WTC11 (cell line): ENCODE results near the gene FAM227B. TPM values are rescaled to one million over a fixed set of nuclear protein-coding genes. Genes with fewer than 3 reads are reported as not detected.

ENCODE experiments used
- ATAC-seq: fragments of 200-7000 bp; cut with Tn5 transposase; 2 replicates; pipeline ENCODE4 v1.10.0; 2021; ENCODE audit warnings: mild to moderate bottlenecking, moderate library complexity
- CTCF ChIA-PET: fragments of 300-600 bp; sonication (Branson Sonifier 250); formaldehyde crosslinking; loops from one replicate; lab custom pipeline; 2021; ENCODE audit warnings: antibody characterized with exemption; lab: Charles Lee
- POLR2A ChIA-PET: fragments of 350-600 bp; sonication (Branson Sonifier 250); formaldehyde crosslinking; loops from one replicate; lab custom pipeline; 2021; ENCODE audit warnings: antibody characterized with exemption; lab: Charles Lee
- DNase-seq: peaks from one replicate; pipeline ENCODE4 v3.0.0; 2021; ENCODE audit warnings: low spot score
- H3K27ac Mint-ChIP-seq: 2 replicates; pipeline ENCODE4 v1.8.0; 2021; ENCODE audit warnings: mixed read lengths
- H3K27me3 Mint-ChIP-seq: 2 replicates; pipeline ENCODE4 v1.8.0; 2021; ENCODE audit warnings: low read depth, mild to moderate bottlenecking, moderate library complexity, mixed read lengths
- H3K36me3 Mint-ChIP-seq: 2 replicates; pipeline ENCODE4 v1.8.0; 2021; ENCODE audit warnings: mixed read lengths
- H3K4me1 Mint-ChIP-seq: 2 replicates; pipeline ENCODE4 v1.8.0; 2022; ENCODE audit warnings: mixed read lengths
- H3K4me3 Mint-ChIP-seq: 2 replicates; pipeline ENCODE4 v1.8.0; 2021; ENCODE audit warnings: mild to moderate bottlenecking, moderate library complexity, mixed read lengths
- H3K9me3 Mint-ChIP-seq: 2 replicates; pipeline ENCODE4 v1.8.0; 2021; ENCODE audit warnings: mixed read lengths
- ATF1 ChIP-seq: sonication (generic); formaldehyde crosslinking; IDR thresholded peaks from 2 replicates; pipeline ENCODE4 v1.8.1; 2023; ENCODE audit warnings: mild to moderate bottlenecking, moderate library complexity, missing genetic modification reagents
- CBFB ChIP-seq: sonication (generic); formaldehyde crosslinking; IDR thresholded peaks from 2 replicates; pipeline ENCODE4 v1.8.1; 2022; ENCODE audit warnings: mild to moderate bottlenecking, low read depth, missing genetic modification reagents
- ESRRA ChIP-seq: sonication (generic); formaldehyde crosslinking; IDR thresholded peaks from 2 replicates; pipeline ENCODE4 v1.8.1; 2022; ENCODE audit warnings: mild to moderate bottlenecking, missing genetic modification reagents, borderline replicate concordance
- FOXP1 ChIP-seq: sonication (generic); formaldehyde crosslinking; IDR thresholded peaks from 2 replicates; pipeline ENCODE4 v1.8.0; 2022; ENCODE audit warnings: missing genetic modification reagents, mild to moderate bottlenecking, moderate library complexity, borderline replicate concordance
- GRHL2 ChIP-seq: fragments of 250-450 bp; sonication (Bioruptor Pico); IDR thresholded peaks from 2 replicates; pipeline ENCODE4 v1.8.0; 2022; ENCODE audit warnings: mild to moderate bottlenecking, moderate library complexity; ENCODE audit not compliant: insufficient replicate concordance, severe bottlenecking
- HMGA2 ChIP-seq: fragments of 250-450 bp; sonication (Bioruptor Pico); IDR thresholded peaks from 2 replicates; pipeline ENCODE4 v1.4.0; 2021; ENCODE audit warnings: mild to moderate bottlenecking, moderate library complexity
- JAZF1 ChIP-seq: fragments of 250-450 bp; sonication (Bioruptor Pico); IDR thresholded peaks from 2 replicates; pipeline ENCODE4 v1.9.0; 2021; ENCODE audit warnings: moderate library complexity, mild to moderate bottlenecking, inconsistent platforms
- NFATC4 ChIP-seq: fragments of 250-450 bp; sonication (Bioruptor Pico); IDR thresholded peaks from 2 replicates; pipeline ENCODE4 v1.9.0; 2021; ENCODE audit warnings: mild to moderate bottlenecking
- NFYB ChIP-seq: sonication (generic); formaldehyde crosslinking; conservative IDR thresholded peaks from 2 replicates; pipeline ENCODE4 v1.8.0; 2022; ENCODE audit warnings: low read depth, missing genetic modification reagents
- NR3C1 ChIP-seq: sonication (generic); formaldehyde crosslinking; conservative IDR thresholded peaks from 2 replicates; pipeline ENCODE4 v1.8.1; 2023; ENCODE audit warnings: low read depth, mild to moderate bottlenecking, missing genetic modification reagents
- OVOL2 ChIP-seq: fragments of 250-450 bp; sonication (Bioruptor Pico); IDR thresholded peaks from 2 replicates; pipeline ENCODE4 v1.9.0; 2021; ENCODE audit warnings: mild to moderate bottlenecking, borderline replicate concordance
- SP1 ChIP-seq: sonication (generic); formaldehyde crosslinking; conservative IDR thresholded peaks from 2 replicates; pipeline ENCODE4 v1.8.1; 2022; ENCODE audit warnings: missing genetic modification reagents
- STAT6 ChIP-seq: sonication (generic); formaldehyde crosslinking; conservative IDR thresholded peaks from 2 replicates; pipeline ENCODE4 v1.8.1; 2023; ENCODE audit warnings: mild to moderate bottlenecking, low read depth, missing genetic modification reagents, moderate library complexity
- USF2 ChIP-seq: sonication (generic); formaldehyde crosslinking; IDR thresholded peaks from 2 replicates; pipeline ENCODE4 v1.8.1; 2023; ENCODE audit warnings: mild to moderate bottlenecking, missing genetic modification reagents, moderate library complexity
- ZNF138 ChIP-seq: sonication (generic); formaldehyde crosslinking; conservative IDR thresholded peaks from 2 replicates; pipeline ENCODE4 v1.8.1; 2022; ENCODE audit warnings: mild to moderate bottlenecking, moderate library complexity, missing genetic modification reagents
- ZNF232 ChIP-seq: sonication (generic); formaldehyde crosslinking; IDR thresholded peaks from 2 replicates; pipeline ENCODE4 v1.8.0; 2022; ENCODE audit warnings: mild to moderate bottlenecking, missing genetic modification reagents
- ZNF396 ChIP-seq: fragments of 250-450 bp; sonication (Bioruptor Pico); IDR thresholded peaks from 2 replicates; pipeline ENCODE4 v1.8.0; 2021; ENCODE audit warnings: mild to moderate bottlenecking, moderate library complexity, borderline replicate concordance
- ZNF416 ChIP-seq: fragments of 250-450 bp; sonication (Bioruptor Pico); IDR thresholded peaks from 2 replicates; pipeline ENCODE4 v1.9.0; 2021; ENCODE audit warnings: mild to moderate bottlenecking, inconsistent platforms
- ZSCAN18 ChIP-seq: fragments of 250-450 bp; sonication (Bioruptor Pico); IDR thresholded peaks from 2 replicates; pipeline ENCODE4 v2.1.2; 2022; ENCODE audit warnings: mild to moderate bottlenecking, moderate library complexity
- total RNA-seq: library from RNA; stranded (reverse); gene quantifications from 3 replicates; pipeline ENCODE4 v1.2.3, GENCODE V29; 2021
- TF ChIP-seq, protein P1 (sequence below): fragments of 200-600 bp; IDR thresholded peaks from 2 replicates; pipeline ENCODE4 v1.8.0; 2022; ENCODE audit warnings: antibody characterized with exemption
- TF ChIP-seq, protein P2 (sequence below): fragments of 250-450 bp; sonication (Bioruptor Pico); IDR thresholded peaks from 2 replicates; pipeline ENCODE4 v1.9.0; 2021; ENCODE audit warnings: moderate library complexity, mild to moderate bottlenecking, inconsistent platforms, borderline replicate concordance
- TF ChIP-seq, protein P3 (sequence below): fragments of 250-450 bp; sonication (Bioruptor Pico); IDR thresholded peaks from 2 replicates; pipeline ENCODE4 v1.9.0; 2021; ENCODE audit warnings: mild to moderate bottlenecking
- TF ChIP-seq, protein P4 (sequence below): sonication (generic); formaldehyde crosslinking; IDR thresholded peaks from 2 replicates; pipeline ENCODE4 v1.8.1; 2022; ENCODE audit warnings: mild to moderate bottlenecking, moderate library complexity, missing genetic modification reagents

The FAM227B gene
- total RNA-seq, 1 experiment from 2014 or later: 6.8 TPM

DNA sequence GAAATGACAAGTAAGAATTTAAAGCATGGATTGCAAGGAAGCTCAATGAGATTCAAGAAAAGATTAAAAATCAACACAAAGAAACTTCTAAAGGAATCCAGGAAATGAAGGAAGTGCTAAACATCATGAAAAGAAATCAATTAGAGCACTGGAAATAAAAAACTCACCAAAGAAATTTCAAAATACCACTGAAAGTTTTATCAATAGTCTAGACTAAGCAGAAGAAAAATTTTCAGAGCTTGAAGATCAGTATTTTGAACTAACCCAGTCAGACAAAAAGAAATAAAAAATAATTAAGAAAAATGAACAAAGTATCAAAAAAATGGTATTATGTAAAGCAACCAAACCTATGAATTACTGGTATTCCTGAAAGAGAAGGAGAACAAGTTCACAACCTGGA, 60.6 kb downstream of the FAM227B start:
- H3K4me1 Mint-ChIP-seq: no peaks in the 10 kb centered on the region
- ChIA-PET POLR2A (no interaction called here), CTCF (no interaction called here)
- H3K9me3 Mint-ChIP-seq: peaks cover 87% of the 10 kb centered on the region
- DNase-seq (no peak), ATAC-seq (no peak)
- no peaks in the 10 kb centered on the region for H3K27me3 Mint-ChIP-seq
- TF ChIP-seq USF2 (CRISPR knock-in tag) (no peak), SP1 (no peak), STAT6 (CRISPR knock-in tag) (no peak), ZNF416 (CRISPR knock-in tag) (no peak), ZNF138 (CRISPR knock-in tag) (no peak), OVOL2 (no peak), CBFB (CRISPR knock-in tag) (no peak), HMGA2 (CRISPR knock-in tag) (no peak), GRHL2 (CRISPR knock-in tag) (no peak), ESRRA (no peak), ZNF396 (CRISPR knock-in tag) (no peak), NR3C1 (CRISPR knock-in tag) (no peak), NFYB (CRISPR knock-in tag) (no peak)
- TF ChIP-seq, protein P1, sequence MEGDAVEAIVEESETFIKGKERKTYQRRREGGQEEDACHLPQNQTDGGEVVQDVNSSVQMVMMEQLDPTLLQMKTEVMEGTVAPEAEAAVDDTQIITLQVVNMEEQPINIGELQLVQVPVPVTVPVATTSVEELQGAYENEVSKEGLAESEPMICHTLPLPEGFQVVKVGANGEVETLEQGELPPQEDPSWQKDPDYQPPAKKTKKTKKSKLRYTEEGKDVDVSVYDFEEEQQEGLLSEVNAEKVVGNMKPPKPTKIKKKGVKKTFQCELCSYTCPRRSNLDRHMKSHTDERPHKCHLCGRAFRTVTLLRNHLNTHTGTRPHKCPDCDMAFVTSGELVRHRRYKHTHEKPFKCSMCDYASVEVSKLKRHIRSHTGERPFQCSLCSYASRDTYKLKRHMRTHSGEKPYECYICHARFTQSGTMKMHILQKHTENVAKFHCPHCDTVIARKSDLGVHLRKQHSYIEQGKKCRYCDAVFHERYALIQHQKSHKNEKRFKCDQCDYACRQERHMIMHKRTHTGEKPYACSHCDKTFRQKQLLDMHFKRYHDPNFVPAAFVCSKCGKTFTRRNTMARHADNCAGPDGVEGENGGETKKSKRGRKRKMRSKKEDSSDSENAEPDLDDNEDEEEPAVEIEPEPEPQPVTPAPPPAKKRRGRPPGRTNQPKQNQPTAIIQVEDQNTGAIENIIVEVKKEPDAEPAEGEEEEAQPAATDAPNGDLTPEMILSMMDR: no peak
- TF ChIP-seq, protein P2, sequence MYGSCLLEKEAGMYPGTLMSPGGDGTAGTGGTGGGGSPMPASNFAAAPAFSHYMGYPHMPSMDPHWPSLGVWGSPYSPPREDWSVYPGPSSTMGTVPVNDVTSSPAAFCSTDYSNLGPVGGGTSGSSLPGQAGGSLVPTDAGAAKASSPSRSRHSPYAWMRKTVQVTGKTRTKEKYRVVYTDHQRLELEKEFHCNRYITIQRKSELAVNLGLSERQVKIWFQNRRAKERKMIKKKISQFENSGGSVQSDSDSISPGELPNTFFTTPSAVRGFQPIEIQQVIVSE (CRISPR knock-in tag): no peak
- H3K36me3 Mint-ChIP-seq: peaks cover 15% of the 10 kb centered on the region
- no peak overlapping the region for H3K4me3 Mint-ChIP-seq
- H3K27ac Mint-ChIP-seq: no peak overlapping the region

GRCh38 chr15:49558929-49559328, 61.7 kb downstream of the FAM227B start:
- POLR2A ChIA-PET: interaction anchor here (0.6 kb wide), 1 partner anchor 167 kb away, joined by 3 read pairs; no protein-coding TSS in a partner anchor
- TF ChIP-seq ZSCAN18 (CRISPR knock-in tag) (no peak), ZNF232 (CRISPR knock-in tag) (no peak), FOXP1 (CRISPR knock-in tag) (no peak), USF2 (CRISPR knock-in tag) (no peak), ZNF416 (CRISPR knock-in tag) (no peak), ATF1 (CRISPR knock-in tag) (no peak), NFATC4 (CRISPR knock-in tag) (no peak), JAZF1 (CRISPR knock-in tag) (no peak), OVOL2 (no peak)
- TF ChIP-seq, protein P3, sequence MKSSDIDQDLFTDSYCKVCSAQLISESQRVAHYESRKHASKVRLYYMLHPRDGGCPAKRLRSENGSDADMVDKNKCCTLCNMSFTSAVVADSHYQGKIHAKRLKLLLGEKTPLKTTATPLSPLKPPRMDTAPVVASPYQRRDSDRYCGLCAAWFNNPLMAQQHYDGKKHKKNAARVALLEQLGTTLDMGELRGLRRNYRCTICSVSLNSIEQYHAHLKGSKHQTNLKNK (CRISPR knock-in tag): no peak
- TF ChIP-seq, protein P4, sequence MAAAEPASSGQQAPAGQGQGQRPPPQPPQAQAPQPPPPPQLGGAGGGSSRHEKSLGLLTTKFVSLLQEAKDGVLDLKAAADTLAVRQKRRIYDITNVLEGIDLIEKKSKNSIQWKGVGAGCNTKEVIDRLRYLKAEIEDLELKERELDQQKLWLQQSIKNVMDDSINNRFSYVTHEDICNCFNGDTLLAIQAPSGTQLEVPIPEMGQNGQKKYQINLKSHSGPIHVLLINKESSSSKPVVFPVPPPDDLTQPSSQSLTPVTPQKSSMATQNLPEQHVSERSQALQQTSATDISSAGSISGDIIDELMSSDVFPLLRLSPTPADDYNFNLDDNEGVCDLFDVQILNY (CRISPR knock-in tag): no peak

More at GRCh38 chr15:49558929-49559328, 61.7 kb downstream of the FAM227B start:
- ATAC-seq: no peak
- Mint-ChIP-seq H3K4me3 (no peak overlapping the region), H3K27me3 (no peaks in the 10 kb centered on the region), H3K9me3 (peaks cover 79% of the 10 kb centered on the region), H3K36me3 (peaks cover 15% of the 10 kb centered on the region), H3K4me1 (no peaks in the 10 kb centered on the region), H3K27ac (no peak overlapping the region)
- no peak for DNase-seq
- CTCF ChIA-PET: no interaction called here
